H9 (cell line): ENCODE measurements around the gene NT5C1B. TPM values are rescaled to one million over a fixed set of nuclear protein-coding genes. Genes with fewer than 3 reads are reported as not detected.

ENCODE experiments used
- DNase-seq: peaks from one replicate; pipeline ENCODE4 v3.0.0-alpha.2; 2017
- H2AFZ ChIP-seq: one replicate; pipeline ENCODE4 v1.6.1; 2013; ENCODE audit warnings: mild to moderate bottlenecking, low read length, control low read depth, moderate library complexity
- H2AK5ac ChIP-seq: 2 replicates; pipeline ENCODE4 v1.6.1; 2013; ENCODE audit warnings: low read length, control low read depth, mixed read lengths; ENCODE audit not compliant: insufficient read length
- H2BK120ac ChIP-seq: one replicate; pipeline ENCODE4 v1.6.1; 2013; ENCODE audit warnings: low read depth, mild to moderate bottlenecking, low read length, control low read depth, inconsistent platforms; ENCODE audit not compliant: poor library complexity, severe bottlenecking
- H2BK12ac ChIP-seq: 2 replicates; pipeline ENCODE4 v1.6.1; 2013; ENCODE audit warnings: low read length, control low read depth, mixed read lengths, low read depth; ENCODE audit not compliant: insufficient read length
- H2BK15ac ChIP-seq: 2 replicates; pipeline ENCODE4 v1.6.1; 2013; ENCODE audit warnings: low read depth, low read length, control low read depth
- H2BK20ac ChIP-seq: one replicate; pipeline ENCODE4 v1.6.1; 2013; ENCODE audit warnings: low read depth, mild to moderate bottlenecking, low read length, control low read depth, inconsistent platforms; ENCODE audit not compliant: poor library complexity, severe bottlenecking
- H2BK5ac ChIP-seq: 2 replicates; pipeline ENCODE4 v1.6.1; 2013; ENCODE audit warnings: low read length, control low read depth, mixed read lengths; ENCODE audit not compliant: insufficient read length
- H3K14ac ChIP-seq: 2 replicates; pipeline ENCODE4 v1.6.1; 2013; ENCODE audit warnings: low read length, control low read depth; ENCODE audit not compliant: insufficient read depth
- H3K18ac ChIP-seq: 2 replicates; pipeline ENCODE4 v1.6.1; 2013; ENCODE audit warnings: low read depth, mild to moderate bottlenecking, mixed read lengths, low read length, control low read depth; ENCODE audit not compliant: insufficient read length
- H3K23ac ChIP-seq: 2 replicates; pipeline ENCODE4 v1.6.1; 2013; ENCODE audit warnings: low read length, control low read depth, mixed read lengths, low read depth; ENCODE audit not compliant: insufficient read length
- H3K23me2 ChIP-seq: 2 replicates; pipeline ENCODE4 v1.6.1; 2013; ENCODE audit warnings: low read depth, mild to moderate bottlenecking, mixed read lengths, low read length, control low read depth; ENCODE audit not compliant: insufficient read length, poor library complexity, severe bottlenecking
- H3K27ac ChIP-seq: 2 replicates; pipeline ENCODE4 v1.5.1; 2013; ENCODE audit warnings: low read length, control low read depth, mixed read lengths, low read depth; ENCODE audit not compliant: insufficient read length
- H3K27me3 ChIP-seq: 2 replicates; pipeline ENCODE4 v1.6.1; 2013; ENCODE audit warnings: low read length, control low read depth, inconsistent platforms; ENCODE audit not compliant: insufficient read depth
- H3K4ac ChIP-seq: 2 replicates; pipeline ENCODE4 v1.6.1; 2013; ENCODE audit warnings: low read depth, mild to moderate bottlenecking, control low read depth, inconsistent platforms, low read length, moderate library complexity
- H3K4me1 ChIP-seq: 2 replicates; pipeline ENCODE4 v1.6.1; 2013; ENCODE audit warnings: low read length, control low read depth, inconsistent platforms; ENCODE audit not compliant: insufficient read depth
- H3K4me2 ChIP-seq: 2 replicates; pipeline ENCODE4 v1.6.1; 2013; ENCODE audit warnings: low read length, control low read depth, mixed read lengths; ENCODE audit not compliant: insufficient read length, insufficient read depth
- H3K56ac ChIP-seq: 2 replicates; pipeline ENCODE4 v1.6.1; 2013; ENCODE audit warnings: low read depth, mild to moderate bottlenecking, mixed read lengths, low read length, control low read depth; ENCODE audit not compliant: insufficient read length
- H3K79me1 ChIP-seq: 2 replicates; pipeline ENCODE4 v1.6.1; 2013; ENCODE audit warnings: low read depth, mild to moderate bottlenecking, moderate library complexity, low read length, control low read depth, inconsistent platforms; ENCODE audit not compliant: insufficient read depth, poor library complexity, severe bottlenecking
- H3K79me2 ChIP-seq: 2 replicates; pipeline ENCODE4 v1.6.1; 2013; ENCODE audit warnings: low read length, control low read depth, inconsistent platforms; ENCODE audit not compliant: insufficient read depth
- H3K9ac ChIP-seq: 2 replicates; pipeline ENCODE4 v1.6.1; 2013; ENCODE audit warnings: low read length, control low read depth, mixed read lengths; ENCODE audit not compliant: insufficient read length; ENCODE audit errors: extremely low read depth
- H3K9me3 ChIP-seq: one replicate; pipeline ENCODE4 v1.6.1; 2013; ENCODE audit warnings: low read depth, low read length, inconsistent platforms; ENCODE audit not compliant: control insufficient read depth
- H3T11ph ChIP-seq: one replicate; pipeline ENCODE4 v1.6.1; 2013; ENCODE audit warnings: mild to moderate bottlenecking, low read length, control low read depth, inconsistent platforms
- H4K20me1 ChIP-seq: one replicate; pipeline ENCODE4 v1.6.1; 2013; ENCODE audit not compliant: control insufficient read depth, insufficient read length, insufficient read depth
- H4K5ac ChIP-seq: 2 replicates; pipeline ENCODE4 v1.6.1; 2013; ENCODE audit warnings: low read depth, mild to moderate bottlenecking, mixed read lengths, low read length, control low read depth; ENCODE audit not compliant: insufficient read length
- H4K8ac ChIP-seq: replicated peaks from 2 replicates; pipeline ENCODE4 v1.6.1; 2013; ENCODE audit warnings: low read length, control low read depth, mixed read lengths, low read depth; ENCODE audit not compliant: insufficient read length
- H4K91ac ChIP-seq: 2 replicates; pipeline ENCODE4 v1.6.1; 2013; ENCODE audit warnings: low read depth, mild to moderate bottlenecking, moderate library complexity, mixed read lengths, low read length, control low read depth; ENCODE audit not compliant: insufficient read length
- H3K27ac Mint-ChIP-seq, 3 experiments: 2 replicates in 2 of 3; 3 replicates in 1 of 3; pipeline ENCODE4 v1.8.0; 2020 to 2021; ENCODE audit warnings: mixed read lengths in 3 of 3, mild to moderate bottlenecking in 1 of 3, moderate library complexity in 1 of 3
- H3K27me3 Mint-ChIP-seq: 2 replicates; pipeline ENCODE4 v1.8.0; 2021; ENCODE audit warnings: low read depth, mild to moderate bottlenecking, moderate library complexity, mixed read lengths
- H3K36me3 Mint-ChIP-seq, 3 experiments: 2 replicates in 2 of 3; 3 replicates in 1 of 3; pipeline ENCODE4 v1.8.0; 2020 to 2021; ENCODE audit warnings: low read depth in 3 of 3, mixed read lengths in 3 of 3; ENCODE audit not compliant: insufficient read depth in 1 of 3
- H3K4me1 Mint-ChIP-seq, 2 experiments: 2 replicates each; pipeline ENCODE4 v1.8.0; 2020; ENCODE audit warnings: mixed read lengths in 2 of 2
- H3K4me3 Mint-ChIP-seq, 2 experiments: 2 replicates in 1 of 2; 3 replicates in 1 of 2; pipeline ENCODE4 v1.8.0; 2020 to 2021; ENCODE audit warnings: mild to moderate bottlenecking in 2 of 2, mixed read lengths in 2 of 2, moderate library complexity in 1 of 2
- H3K9me3 Mint-ChIP-seq, 2 experiments: 2 replicates in 1 of 2; 3 replicates in 1 of 2; pipeline ENCODE4 v1.8.0; 2020; ENCODE audit warnings: mild to moderate bottlenecking in 2 of 2, mixed read lengths in 2 of 2, moderate library complexity in 1 of 2
- CTCF ChIP-seq: fragments of 200-600 bp; sonication (generic); conservative IDR thresholded peaks from 3 replicates; pipeline ENCODE4 v1.8.0; 2021; ENCODE audit warnings: antibody characterized with exemption, mild to moderate bottlenecking
- WGBS: extraction: QIAGEN DNeasy Blood & Tissue Kit; methylation state at CpG from one replicate; pipeline ENCODE4 v1.1.7; 2013; ENCODE audit warnings: missing lambda C conversion rate, low lambda C conversion rate, mixed read lengths; ENCODE audit not compliant: insufficient read length; ENCODE audit errors: extremely low coverage; 5-methylcytosine and 5-hydroxymethylcytosine counted together
- total RNA-seq: library from RNA; stranded (reverse); gene quantifications from 2 replicates; pipeline ENCODE4 v1.2.1, GENCODE V29; 2021

The NT5C1B gene
- total RNA-seq, 1 experiment from 2014 or later: not detected

GRCh38 chr2:18602298-18602697 is 12.9 kb upstream of the NT5C1B start:
- Mint-ChIP-seq H3K27me3 (no peaks in the 10 kb centered on the region), H3K4me3 (no peak overlapping the region), H3K4me1 (peaks cover 0 to 2% of the 10 kb centered on the region in 2 experiments; a peak in 2 of 4 replicates), H3K9me3 (no peaks in the 10 kb centered on the region; a peak in 1 of 5 replicates), H3K36me3 (no peaks in the 10 kb centered on the region), H3K27ac (no peak overlapping the region)
- H2BK20ac ChIP-seq: no peak overlapping the region
- no peak overlapping the region for H2BK15ac ChIP-seq
- no peak overlapping the region for H3K18ac ChIP-seq
- no peak overlapping the region for H2AFZ ChIP-seq
- no peak overlapping the region for H3K4me2 ChIP-seq
- H4K20me1 ChIP-seq: no peaks in the 10 kb centered on the region
- H3K4ac ChIP-seq: no peak overlapping the region
- no peak overlapping the region for H2AK5ac ChIP-seq
- no peaks in the 10 kb centered on the region for H3K79me1 ChIP-seq
- H4K8ac ChIP-seq: no peak overlapping the region
- no peaks in the 10 kb centered on the region for H3K79me2 ChIP-seq
- WGBS: no CpG with 5 or more reads among the region's 2 CpGs
- TF ChIP-seq CTCF: no peak; the same call in 2 of the 3 replicates
- DNase-seq: no peak
- no peak overlapping the region for H3T11ph ChIP-seq
- H3K56ac ChIP-seq: no peak overlapping the region
- no peak overlapping the region for H2BK5ac ChIP-seq
- H3K23me2 ChIP-seq: no peaks in the 10 kb centered on the region
- no peaks in the 10 kb centered on the region for H3K9me3 ChIP-seq
- no peak overlapping the region for H2BK120ac ChIP-seq
- no peaks in the 10 kb centered on the region for H3K4me1 ChIP-seq
- no peak overlapping the region for H3K23ac ChIP-seq
- H3K9ac ChIP-seq: no peak overlapping the region
- no peak overlapping the region for H3K14ac ChIP-seq
- no peak overlapping the region for H4K5ac ChIP-seq
- H2BK12ac ChIP-seq: no peak overlapping the region
- no peak overlapping the region for H4K91ac ChIP-seq
- no peak overlapping the region for H3K27ac ChIP-seq
- H3K27me3 ChIP-seq: no peaks in the 10 kb centered on the region
